A549 treated with AZD2906 at 1 μM for 4 hours (cell line): ENCODE measurements around the gene KRTAP26-1. TPM values are rescaled to one million over a fixed set of nuclear protein-coding genes. Genes with fewer than 3 reads are reported as not detected.

Experiments
- total RNA-seq: library from RNA; stranded (reverse); fragments of 200-300 nt; extraction: Qiagen RNA extraction; gene quantifications from 5 replicates; pipeline ENCODE4 v1.2.3, GENCODE V29; 2022

Gene KRTAP26-1
- not detected in 5 replicates for total RNA-seq

GRCh38 chr21:30320215-30320614 lies at the start of gene KRTAP26-1:
Gene KRTAP26-1, minus strand, starts transcription at chr21:30320315. Its CDS starts 280 bp downstream, at chr21:30320035.

GRCh38 chr21:30348506-30348905 lies 28.4 kb upstream of the KRTAP26-1 start, which contains the start of gene KRTAP23-1:
Gene KRTAP23-1, minus strand, starts transcription at chr21:30348606. Its CDS starts 0 bp downstream, at chr21:30348606.

GRCh38 chr21:30337276-30337744 lies 17.2 kb upstream of the KRTAP26-1 start, which contains the start of gene KRTAP27-1:
Gene KRTAP27-1, minus strand, starts transcription at chr21:30337694. Its CDS starts 26 bp downstream, at chr21:30337668.

GRCh38 chr21:30289215-30289614 lies 30.9 kb downstream of the KRTAP26-1 start, which contains the start of gene KRTAP25-1:
Gene KRTAP25-1, minus strand, starts transcription at chr21:30289514. Its CDS starts 24 bp downstream, at chr21:30289490.

GRCh38 chr21:30282850-30283249 lies 37.3 kb downstream of the KRTAP26-1 start, which contains the start of gene KRTAP24-1:
Gene KRTAP24-1, minus strand, starts transcription at chr21:30282950. Its CDS starts 18 bp downstream, at chr21:30282932.

Other genes starting within 250 kb of the KRTAP26-1 start
- gene CLDN17, start 153.5 kb downstream of the KRTAP26-1 start, total RNA-seq: not detected in 5 replicates
- gene CLDN8, start 104.2 kb downstream of the KRTAP26-1 start, total RNA-seq: not detected in 5 replicates
- not detected in 5 replicates for gene KRTAP24-1, start 37.4 kb downstream of the KRTAP26-1 start, total RNA-seq
- gene KRTAP25-1, start 30.8 kb downstream of the KRTAP26-1 start, total RNA-seq: not detected in 5 replicates
- not detected in 5 replicates for gene KRTAP27-1, start 17.4 kb upstream of the KRTAP26-1 start, total RNA-seq
- gene KRTAP23-1, start 28.3 kb upstream of the KRTAP26-1 start, total RNA-seq: not detected in 5 replicates
- gene KRTAP13-2, start 52.0 kb upstream of the KRTAP26-1 start, total RNA-seq: not detected in 5 replicates
- gene KRTAP13-1, start 75.7 kb upstream of the KRTAP26-1 start, total RNA-seq: not detected in 5 replicates
- not detected in 5 replicates for gene KRTAP13-3, start 105.6 kb upstream of the KRTAP26-1 start, total RNA-seq
- not detected in 5 replicates for gene KRTAP13-4, start 109.9 kb upstream of the KRTAP26-1 start, total RNA-seq
- gene KRTAP15-1, start 120.0 kb upstream of the KRTAP26-1 start, total RNA-seq: not detected in 5 replicates
- not detected in 5 replicates for gene KRTAP19-1, start 160.1 kb upstream of the KRTAP26-1 start, total RNA-seq
- not detected in 5 replicates for gene KRTAP19-2, start 167.1 kb upstream of the KRTAP26-1 start, total RNA-seq
- not detected in 5 replicates for gene KRTAP19-3, start 171.7 kb upstream of the KRTAP26-1 start, total RNA-seq
- gene KRTAP19-4, start 176.8 kb upstream of the KRTAP26-1 start, total RNA-seq: not detected in 5 replicates
- gene KRTAP19-5, start 181.8 kb upstream of the KRTAP26-1 start, total RNA-seq: not detected in 5 replicates
- not detected in 5 replicates for gene KRTAP19-6, start 221.5 kb upstream of the KRTAP26-1 start, total RNA-seq
- not detected in 5 replicates for gene KRTAP19-7, start 241.0 kb upstream of the KRTAP26-1 start, total RNA-seq